GM21825 (cell line): ENCODE results near the gene RALGAPA2.

Experiments
- ATAC-seq: cut with Tn5 transposase; IDR thresholded peaks from one replicate; pipeline ENCODE4 v1.9.1; 2021; ENCODE audit warnings: mild to moderate bottlenecking, moderate library complexity; ENCODE audit not compliant: unreplicated experiment

The RALGAPA2 gene

GRCh38 chr20:20712474-20713243 lies at the start of gene RALGAPA2:
TSS of gene RALGAPA2 (minus strand) at chr20:20712644. CDS start at chr20:20712480, 164 bp downstream.
- peak; percentile 93 for ATAC-seq

GRCh38 chr20:20761301-20761700 lies 48.9 kb upstream of the RALGAPA2 start:
- ATAC-seq = no peak

- ATAC-seq = no peak
Observed at GRCh38 chr20:20759132-20759531, 46.7 kb upstream of the RALGAPA2 start.

- ATAC-seq = no peak
Observed at GRCh38 chr20:20755674-20756319, 43.4 kb upstream of the RALGAPA2 start.

- ATAC-seq = no peak
Observed at GRCh38 chr20:20755231-20755630, 42.8 kb upstream of the RALGAPA2 start.

GRCh38 chr20:20754714-20755113 lies 42.3 kb upstream of the RALGAPA2 start:
- ATAC-seq = no peak

- no peak for ATAC-seq
Observed at GRCh38 chr20:20752712-20753111, 40.3 kb upstream of the RALGAPA2 start.

GRCh38 chr20:20747298-20747697 lies 34.9 kb upstream of the RALGAPA2 start:
- no peak for ATAC-seq

- ATAC-seq = no peak
Observed at GRCh38 chr20:20744170-20744725, 31.8 kb upstream of the RALGAPA2 start.

- no peak for ATAC-seq
Observed at GRCh38 chr20:20743511-20744169, 31.2 kb upstream of the RALGAPA2 start.

GRCh38 chr20:20741087-20742045 lies 28.9 kb upstream of the RALGAPA2 start:
- no peak for ATAC-seq

- no peak for ATAC-seq
Observed at GRCh38 chr20:20740541-20740940, 28.1 kb upstream of the RALGAPA2 start.

GRCh38 chr20:20737158-20737557 lies 24.7 kb upstream of the RALGAPA2 start:
- ATAC-seq = no peak

GRCh38 chr20:20736303-20736702 lies 23.9 kb upstream of the RALGAPA2 start:
- no peak for ATAC-seq

GRCh38 chr20:20734475-20734948 lies 22.1 kb upstream of the RALGAPA2 start:
- ATAC-seq = peak; percentile 59

GRCh38 chr20:20733943-20734342 lies 21.5 kb upstream of the RALGAPA2 start:
- no peak for ATAC-seq

GRCh38 chr20:20732641-20733040 lies 20.2 kb upstream of the RALGAPA2 start:
- ATAC-seq = no peak

- ATAC-seq = no peak
Observed at GRCh38 chr20:20731945-20732296, 19.5 kb upstream of the RALGAPA2 start.

GRCh38 chr20:20731000-20731944 lies 18.8 kb upstream of the RALGAPA2 start:
- no peak for ATAC-seq
